Smooth muscle cell (in vitro differentiated cells): ENCODE data around the gene BNC2. TPM values are rescaled to one million over a fixed set of nuclear protein-coding genes. Genes with fewer than 3 reads are reported as not detected.
A peak's percentile ranks its signal among the peaks of the same experiment; 100 is the strongest.

Experiments
- DNase-seq: peaks from one replicate; lab custom pipeline; 2025; ENCODE audit not compliant: unreplicated experiment; lab: John Stamatoyannopoulos, UW
- H2AFZ ChIP-seq: fragments of 200-600 bp; sonication (generic); 2 replicates; pipeline ENCODE4 v1.6.0; 2016; ENCODE audit warnings: antibody characterized with exemption, low read depth, mild to moderate bottlenecking
- H3F3A ChIP-seq: fragments of 200-600 bp; sonication (generic); 2 replicates; pipeline ENCODE4 v1.6.0; 2017; ENCODE audit warnings: antibody characterized with exemption, low read depth
- H3K27ac ChIP-seq: fragments of 200-600 bp; sonication (generic); 2 replicates; pipeline ENCODE4 v1.5.1; 2016; ENCODE audit warnings: low read depth, mild to moderate bottlenecking
- H3K27me3 ChIP-seq: fragments of 200-600 bp; sonication (generic); 2 replicates; pipeline ENCODE4 v1.6.1; 2016; ENCODE audit warnings: low read depth, mild to moderate bottlenecking
- H3K36me3 ChIP-seq: fragments of 200-600 bp; sonication (generic); 2 replicates; pipeline ENCODE4 v1.5.1; 2016; ENCODE audit warnings: low read depth
- H3K4me1 ChIP-seq: fragments of 200-600 bp; sonication (generic); 2 replicates; pipeline ENCODE4 v1.5.1; 2016; ENCODE audit warnings: low read depth
- H3K4me2 ChIP-seq: fragments of 200-600 bp; sonication (generic); 2 replicates; pipeline ENCODE4 v1.6.0; 2016; ENCODE audit warnings: mild to moderate bottlenecking
- H3K4me3 ChIP-seq: fragments of 200-600 bp; sonication (generic); 2 replicates; pipeline ENCODE4 v1.5.1; 2016; ENCODE audit warnings: mild to moderate bottlenecking
- H3K79me2 ChIP-seq: fragments of 200-600 bp; sonication (generic); 2 replicates; pipeline ENCODE4 v1.6.0; 2016; ENCODE audit warnings: low read depth, mild to moderate bottlenecking
- H3K9ac ChIP-seq: fragments of 200-600 bp; sonication (generic); 2 replicates; pipeline ENCODE4 v1.6.0; 2016; ENCODE audit warnings: low read depth
- H3K9me3 ChIP-seq: fragments of 200-600 bp; sonication (generic); replicated peaks from 2 replicates; pipeline ENCODE4 v1.5.1; 2016; ENCODE audit warnings: low read depth
- H4K20me1 ChIP-seq: fragments of 200-600 bp; sonication (generic); 2 replicates; pipeline ENCODE4 v1.6.0; 2016; ENCODE audit warnings: low read depth
- CTCF ChIP-seq: fragments of 200-600 bp; sonication (generic); IDR thresholded peaks from 2 replicates; pipeline ENCODE4 v1.5.1; 2017; ENCODE audit warnings: borderline replicate concordance, mild to moderate bottlenecking, antibody characterized with exemption; ENCODE audit not compliant: insufficient read depth, poor library complexity, severe bottlenecking
- WGBS: methylation state at CpG from one replicate; pipeline ENCODE4 v1.1.7; 2016; ENCODE audit warnings: low lambda C conversion rate; 5-methylcytosine and 5-hydroxymethylcytosine counted together
- polyA plus RNA-seq: library from polyadenylated mRNA; unstranded; fragments of >200 nt; fragmentation: Nextera tagmentation; extraction: Ambion mirVana; gene quantifications from 2 replicates; pipeline ENCODE4 v1.2.1, GENCODE V29; 2016
- total RNA-seq: library from RNA; depleted of rRNA; stranded (reverse); fragments of >200 nt; gene quantifications from 2 replicates; pipeline ENCODE4 v1.2.3, GENCODE V29; 2014

Gene BNC2
- total and polyA plus RNA-seq, 2 experiments from 2014 or later, result 11.6 to 13.5 TPM

GRCh38 chr9:16413509-16414016, 456.9 kb downstream of the BNC2 start:
- peak overlapping the region; percentile 33 for H3K4me2 ChIP-seq
- H3K27me3 ChIP-seq, result no peaks in the 10 kb centered on the region
- H3K9me3 ChIP-seq, result no peaks in the 10 kb centered on the region
- peak overlapping the region; percentile 95 for H3K27ac ChIP-seq
- no peaks in the 10 kb centered on the region for H4K20me1 ChIP-seq
- WGBS, result 30% methylated on average over 9 of the region's 9 CpGs
- TF ChIP-seq CTCF, result no peak
- H3K4me1 ChIP-seq, result peaks cover 27% of the 10 kb centered on the region
- H3F3A ChIP-seq, result peaks cover 6% of the 10 kb centered on the region
- DNase-seq, result no peak
- no peak overlapping the region for H2AFZ ChIP-seq
- no peak overlapping the region for H3K4me3 ChIP-seq
- no peaks in the 10 kb centered on the region for H3K79me2 ChIP-seq
- no peak overlapping the region for H3K9ac ChIP-seq
- no peaks in the 10 kb centered on the region for H3K36me3 ChIP-seq

- Histone ChIP-seq H3K36me3 (no peaks in the 10 kb centered on the region), H3K4me2 (peak overlapping the region; percentile 33), H3K4me3 (no peak overlapping the region), H3K9me3 (no peaks in the 10 kb centered on the region), H2AFZ (no peak overlapping the region), H3K27me3 (no peaks in the 10 kb centered on the region), H3K79me2 (no peaks in the 10 kb centered on the region), H4K20me1 (no peaks in the 10 kb centered on the region), H3K27ac (peak overlapping the region; percentile 95), H3K9ac (no peak overlapping the region), H3K4me1 (peaks cover 20% of the 10 kb centered on the region), H3F3A (peaks cover 6% of the 10 kb centered on the region)
- 68% methylated on average over 4 of the region's 4 CpGs for WGBS
- no peak for TF ChIP-seq CTCF
- no peak for DNase-seq
Measured at GRCh38 chr9:16412740-16413139, 457.7 kb downstream of the BNC2 start.

- no peak overlapping the region for H3K4me2 ChIP-seq
- H3K4me3 ChIP-seq, result no peak overlapping the region
- no peak overlapping the region for H2AFZ ChIP-seq
- no peak overlapping the region for H3K9ac ChIP-seq
- TF ChIP-seq CTCF, result no peak
- H3K79me2 ChIP-seq, result no peaks in the 10 kb centered on the region
- DNase-seq, result no peak
- no peaks in the 10 kb centered on the region for H3K27me3 ChIP-seq
- WGBS, result 85% methylated on average over 4 of the region's 4 CpGs
- H3K4me1 ChIP-seq, result peaks cover 7% of the 10 kb centered on the region
- no peaks in the 10 kb centered on the region for H3K9me3 ChIP-seq
- H4K20me1 ChIP-seq, result no peaks in the 10 kb centered on the region
- H3K27ac ChIP-seq, result no peak overlapping the region
- H3F3A ChIP-seq, result peaks cover 6% of the 10 kb centered on the region
- no peaks in the 10 kb centered on the region for H3K36me3 ChIP-seq
Measured at GRCh38 chr9:16411311-16411710, 459.2 kb downstream of the BNC2 start.

GRCh38 chr9:16410601-16411280, 459.7 kb downstream of the BNC2 start:
- H3F3A ChIP-seq, result peaks cover 4% of the 10 kb centered on the region
- no peaks in the 10 kb centered on the region for H3K36me3 ChIP-seq
- H3K27ac ChIP-seq, result no peak overlapping the region
- peaks cover 7% of the 10 kb centered on the region for H3K4me1 ChIP-seq
- H3K9ac ChIP-seq, result no peak overlapping the region
- no peak for TF ChIP-seq CTCF
- H3K9me3 ChIP-seq, result no peaks in the 10 kb centered on the region
- no peak for DNase-seq
- H3K4me2 ChIP-seq, result no peak overlapping the region
- H3K4me3 ChIP-seq, result no peak overlapping the region
- WGBS, result 76% methylated on average over 7 of the region's 7 CpGs
- no peaks in the 10 kb centered on the region for H4K20me1 ChIP-seq
- H3K27me3 ChIP-seq, result no peaks in the 10 kb centered on the region
- H3K79me2 ChIP-seq, result no peaks in the 10 kb centered on the region
- H2AFZ ChIP-seq, result no peak overlapping the region
